CD4-positive, alpha-beta T cell (primary cell): Measurements from ENCODE around the gene TMEM168. TPM values are rescaled to one million over a fixed set of nuclear protein-coding genes. Genes with fewer than 3 reads are reported as not detected.

Experiments used
- ATAC-seq: fragments of 200-7000 bp; cut with Tn5 transposase; one replicate; pipeline ENCODE4 v1.10.0; 2022; ENCODE audit warnings: mild to moderate bottlenecking; ENCODE audit not compliant: poor library complexity
- CTCF ChIA-PET: fragments of 350-600 bp; sonication (Branson Sonifier 250); formaldehyde crosslinking; loops from one replicate; lab custom pipeline; 2021; ENCODE audit warnings: antibody characterized with exemption, inconsistent platforms; lab: Charles Lee
- POLR2A ChIA-PET: fragments of 350-600 bp; sonication (Branson Sonifier 250); formaldehyde crosslinking; loops from one replicate; lab custom pipeline; 2021; ENCODE audit warnings: antibody characterized with exemption, inconsistent platforms; lab: Charles Lee
- DNase-seq, 14 experiments: peaks; one replicate each; pipeline ENCODE4 v3.0.0-alpha.2; 2013 to 2020; ENCODE audit warnings: mixed read lengths in 2 of 14
- H3K27ac ChIP-seq, 2 donors: one replicate each; pipeline versions ENCODE4 v1.5.1 to v1.7.0; 2013; ENCODE audit warnings: low read length in 2 of 2, low read depth in 1 of 2, mild to moderate bottlenecking in 1 of 2
- H3K27me3 ChIP-seq, 2 experiments: 1 replicate in 1 of 2; 2 replicates in 1 of 2; pipeline versions ENCODE4 v1.6.1 to v1.7.0; 2013; ENCODE audit warnings: low read length in 2 of 2, control low read depth in 1 of 2, mild to moderate bottlenecking in 1 of 2, moderate library complexity in 1 of 2; ENCODE audit not compliant: insufficient read depth in 2 of 2, control insufficient read depth in 1 of 2
- H3K36me3 ChIP-seq: one replicate; pipeline ENCODE4 v1.6.1; 2013; ENCODE audit warnings: low read length, control low read depth; ENCODE audit not compliant: insufficient read depth
- H3K4me1 ChIP-seq: one replicate; pipeline ENCODE4 v1.6.1; 2013; ENCODE audit warnings: low read length, control low read depth; ENCODE audit not compliant: insufficient read depth
- H3K4me3 ChIP-seq: one replicate; pipeline ENCODE4 v1.5.1; 2013; ENCODE audit warnings: mild to moderate bottlenecking, low read length, moderate library complexity
- H3K9me3 ChIP-seq, 2 experiments: 1 replicate in 1 of 2; 2 replicates in 1 of 2; pipeline versions ENCODE4 v1.6.1 to v1.7.0; 2013; ENCODE audit warnings: low read length in 2 of 2, mild to moderate bottlenecking in 2 of 2, control low read depth in 1 of 2, moderate library complexity in 1 of 2; ENCODE audit not compliant: control insufficient read depth in 1 of 2, insufficient read depth in 1 of 2
- H3K27ac Mint-ChIP-seq: one replicate; pipeline ENCODE4 v1.8.0; 2020; ENCODE audit warnings: mixed read lengths
- H3K27me3 Mint-ChIP-seq: one replicate; pipeline ENCODE4 v1.8.0; 2021; ENCODE audit warnings: mixed read lengths
- H3K36me3 Mint-ChIP-seq: one replicate; pipeline ENCODE4 v1.8.0; 2021; ENCODE audit warnings: low read depth, mixed read lengths
- H3K4me1 Mint-ChIP-seq: one replicate; pipeline ENCODE4 v1.8.0; 2021; ENCODE audit warnings: low read depth, mixed read lengths
- H3K4me3 Mint-ChIP-seq: one replicate; pipeline ENCODE4 v1.8.0; 2020; ENCODE audit warnings: mild to moderate bottlenecking, mixed read lengths
- H3K9me3 Mint-ChIP-seq: one replicate; pipeline ENCODE4 v1.8.0; 2020; ENCODE audit warnings: mixed read lengths
- CTCF ChIP-seq: fragments of 200-600 bp; IDR thresholded peaks from one replicate; pipeline ENCODE4 v1.8.0; 2022; ENCODE audit warnings: antibody characterized with exemption, mild to moderate bottlenecking
- intact Hi-C, 2 experiments: fragments of 100-400 bp; cut with DNase I in 1 of 2; cut with micrococcal nuclease in 1 of 2; formaldehyde crosslinking; loops; one replicate each; pipeline versions ENCODE4 v1.15.1 to v1.9.0; 2023 to 2025; cut with DNase I, micrococcal nuclease
- total RNA-seq, 174 experiments: library from RNA in 2 of 174; stranded (reverse) in 2 of 174; gene quantifications; one replicate each; pipeline ENCODE4 v1.2.3 and lab custom pipeline; 2021 to 2026

The TMEM168 gene
- total RNA-seq, 2 experiments from 2014 or later: 11.5 to 11.9 TPM

DNA sequence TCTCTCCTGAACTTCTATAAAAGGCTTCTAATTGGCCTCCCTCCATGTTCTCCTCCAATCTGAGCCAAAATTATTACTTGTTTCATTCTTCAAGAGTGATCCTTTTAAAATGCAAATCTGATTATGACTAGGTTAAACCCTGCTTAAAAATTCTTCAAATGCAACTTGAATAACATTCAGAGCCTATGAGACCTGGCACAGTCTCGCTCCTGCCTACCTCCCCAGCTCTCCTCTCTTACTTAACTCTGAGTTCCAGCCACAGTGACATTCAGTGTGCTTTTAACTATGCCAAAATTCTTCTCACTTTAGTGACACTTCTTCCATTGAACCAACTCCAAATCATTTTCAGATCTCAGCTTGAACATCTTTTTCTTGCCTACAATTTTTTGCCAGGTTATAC is 68.8 kb downstream of the TMEM168 start:
- Mint-ChIP-seq H3K27me3 (no peaks in the 10 kb centered on the region), H3K4me3 (no peak overlapping the region), H3K36me3 (no peaks in the 10 kb centered on the region), H3K9me3 (no peaks in the 10 kb centered on the region), H3K4me1 (no peaks in the 10 kb centered on the region), H3K27ac (no peak overlapping the region)
- Histone ChIP-seq H3K36me3 (no peaks in the 10 kb centered on the region), H3K4me3 (no peak overlapping the region), H3K9me3 (no peaks in the 10 kb centered on the region), H3K27me3 (peaks cover 0 to 3% of the 10 kb centered on the region in 2 experiments), H3K4me1 (no peaks in the 10 kb centered on the region), H3K27ac (no peak overlapping the region)
- intact Hi-C loops: no loop called here
- no peak for TF ChIP-seq CTCF
- ChIA-PET CTCF (no interaction called here), POLR2A (no interaction called here)
- ATAC-seq: no peak
- no peak for DNase-seq

- H3K27ac ChIP-seq: no peak overlapping the region
- no peaks in the 10 kb centered on the region for H3K36me3 ChIP-seq
- H3K4me3 ChIP-seq: no peak overlapping the region
- ATAC-seq (no peak), DNase-seq (no peak)
- Mint-ChIP-seq H3K4me3 (no peak overlapping the region), H3K27ac (no peak overlapping the region), H3K9me3 (no peaks in the 10 kb centered on the region), H3K27me3 (no peaks in the 10 kb centered on the region), H3K4me1 (no peaks in the 10 kb centered on the region), H3K36me3 (no peaks in the 10 kb centered on the region)
- H3K9me3 ChIP-seq: no peaks in the 10 kb centered on the region
- intact Hi-C loops: no loop called here
- H3K4me1 ChIP-seq: no peaks in the 10 kb centered on the region
- TF ChIP-seq CTCF: no peak
- POLR2A ChIA-PET: no interaction called here
- no peaks in the 10 kb centered on the region for H3K27me3 ChIP-seq
- CTCF ChIA-PET: no interaction called here
These were observed 74.7 kb downstream of the TMEM168 start for GRCh38 chr7:112715525-112715924.

DNA sequence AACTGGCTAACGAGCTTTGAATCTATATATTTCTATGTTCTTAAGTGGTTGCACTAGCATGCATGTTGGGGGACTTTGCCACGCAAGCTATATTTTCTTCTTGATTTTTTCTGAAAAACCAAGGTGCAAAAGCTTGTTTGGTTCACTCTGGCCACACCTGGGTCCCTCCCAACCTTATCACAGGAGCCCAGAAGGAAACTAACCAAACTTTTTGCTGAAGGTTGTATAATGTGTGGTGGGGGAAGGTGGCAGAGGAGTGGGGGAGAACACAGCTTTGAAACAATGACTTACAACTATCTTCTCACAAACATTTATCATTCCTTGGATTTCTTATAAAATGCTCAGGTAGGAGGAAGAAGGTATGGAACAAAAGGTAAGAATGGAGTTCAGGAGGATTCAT is 75.3 kb downstream of the TMEM168 start:
- no peak for TF ChIP-seq CTCF
- Mint-ChIP-seq H3K4me1 (no peaks in the 10 kb centered on the region), H3K27ac (no peak overlapping the region)

More for the DNA sequence above, 75.3 kb downstream of the TMEM168 start:
- Histone ChIP-seq H3K4me3 (no peak overlapping the region), H3K4me1 (no peaks in the 10 kb centered on the region), H3K9me3 (no peaks in the 10 kb centered on the region), H3K27me3 (no peaks in the 10 kb centered on the region), H3K36me3 (no peaks in the 10 kb centered on the region), H3K27ac (no peak overlapping the region)
- DNase-seq (no peak), ATAC-seq (no peak)
- POLR2A ChIA-PET: no interaction called here
- intact Hi-C loops: no loop called here
- Mint-ChIP-seq H3K27me3 (no peaks in the 10 kb centered on the region), H3K36me3 (no peaks in the 10 kb centered on the region), H3K4me3 (no peak overlapping the region), H3K9me3 (no peaks in the 10 kb centered on the region)
- CTCF ChIA-PET: no interaction called here
